Cardiac muscle cell (in vitro differentiated cells and primary cell): ENCODE results near the gene MELTF. TPM values are rescaled to one million over a fixed set of nuclear protein-coding genes. Genes with fewer than 3 reads are reported as not detected.

ENCODE experiments used
- DNase-seq, 2 donors: peaks; one replicate each; pipeline versions ENCODE4 v3.0.0 to v3.0.0-alpha.2; 2010 to 2017; ENCODE audit warnings: low read depth in 1 of 2, low spot score in 1 of 2
- H3K27ac ChIP-seq: fragments of 200-600 bp; sonication (generic); 2 replicates; pipeline ENCODE4 v1.5.1; 2016
- H3K27me3 ChIP-seq: fragments of 200-600 bp; sonication (generic); 2 replicates; pipeline ENCODE4 v1.6.0; 2016; ENCODE audit warnings: control low read depth
- H3K36me3 ChIP-seq: fragments of 200-600 bp; sonication (generic); 2 replicates; pipeline ENCODE4 v1.5.1; 2016; ENCODE audit warnings: control low read depth
- H3K4me1 ChIP-seq: fragments of 200-600 bp; sonication (generic); 2 replicates; pipeline ENCODE4 v1.8.1; 2017; ENCODE audit warnings: low read depth, mild to moderate bottlenecking, mixed run types
- H3K4me3 ChIP-seq: fragments of 200-600 bp; sonication (generic); 2 replicates; pipeline ENCODE4 v1.5.1; 2016; ENCODE audit warnings: mild to moderate bottlenecking
- H3K9me3 ChIP-seq: fragments of 200-600 bp; sonication (generic); 2 replicates; pipeline ENCODE4 v1.5.1; 2017; ENCODE audit warnings: low read depth, mild to moderate bottlenecking, control low read depth
- CTCF ChIP-seq: IDR thresholded peaks from 2 replicates; pipeline ENCODE4 v1.5.1; 2012; ENCODE audit warnings: low read depth, mild to moderate bottlenecking, low read length
- polyA plus RNA-seq: library from polyadenylated mRNA; unstranded; fragments of >200 nt; fragmentation: Nextera tagmentation; extraction: Ambion mirVana; gene quantifications from 2 replicates; pipeline ENCODE4 v1.2.1, GENCODE V29; 2016
- total RNA-seq: library from RNA; depleted of rRNA; stranded (reverse); fragments of >200 nt; gene quantifications from 2 replicates; pipeline ENCODE4 v1.2.3, GENCODE V29; 2016

The MELTF gene
- total and polyA plus RNA-seq, 2 experiments from 2014 or later: 12.0 to 17.8 TPM

GRCh38 chr3:196965112-196965803 lies 64.4 kb downstream of the MELTF start:
- no peak for DNase-seq
- Histone ChIP-seq H3K4me1 (no peaks in the 10 kb centered on the region), H3K9me3 (no peaks in the 10 kb centered on the region), H3K36me3 (no peaks in the 10 kb centered on the region), H3K27ac (no peak overlapping the region), H3K4me3 (no peak overlapping the region), H3K27me3 (peaks cover 98% of the 10 kb centered on the region)
- TF ChIP-seq CTCF: no peak

GRCh38 chr3:196963631-196963953 lies 66.0 kb downstream of the MELTF start:
- no peak for DNase-seq
- Histone ChIP-seq H3K27ac (no peak overlapping the region), H3K27me3 (peaks cover 98% of the 10 kb centered on the region), H3K36me3 (no peaks in the 10 kb centered on the region), H3K9me3 (no peaks in the 10 kb centered on the region), H3K4me3 (no peak overlapping the region), H3K4me1 (no peaks in the 10 kb centered on the region)
- no peak for TF ChIP-seq CTCF

GRCh38 chr3:196962930-196963630 lies 66.5 kb downstream of the MELTF start:
- Histone ChIP-seq H3K9me3 (no peaks in the 10 kb centered on the region), H3K4me3 (no peak overlapping the region)
- DNase-seq: no peak

GRCh38 chr3:196962108-196962929 lies 67.3 kb downstream of the MELTF start:
- Histone ChIP-seq H3K4me1 (no peaks in the 10 kb centered on the region), H3K27ac (no peak overlapping the region), H3K9me3 (no peaks in the 10 kb centered on the region), H3K27me3 (peaks cover 85% of the 10 kb centered on the region), H3K4me3 (no peak overlapping the region), H3K36me3 (no peaks in the 10 kb centered on the region)
- no peak for TF ChIP-seq CTCF
- no peak for DNase-seq

More at GRCh38 chr3:196962930-196963630, 66.5 kb downstream of the MELTF start:
- no peak for TF ChIP-seq CTCF
- H3K27ac ChIP-seq: no peak overlapping the region
- H3K4me1 ChIP-seq: no peaks in the 10 kb centered on the region
- no peaks in the 10 kb centered on the region for H3K36me3 ChIP-seq
- H3K27me3 ChIP-seq: peaks cover 92% of the 10 kb centered on the region

GRCh38 chr3:196954832-196955231 lies 74.8 kb downstream of the MELTF start:
- Histone ChIP-seq H3K27ac (no peak overlapping the region), H3K9me3 (no peaks in the 10 kb centered on the region), H3K27me3 (peaks cover 24% of the 10 kb centered on the region), H3K4me3 (no peak overlapping the region), H3K36me3 (no peaks in the 10 kb centered on the region), H3K4me1 (no peaks in the 10 kb centered on the region)
- no peak for TF ChIP-seq CTCF
- no peak for DNase-seq

Other genes with a start within 250 kb of the MELTF start
- 30.5 and 34.1 TPM in 2 replicates for gene SENP5, start 161.9 kb downstream of the MELTF start, total RNA-seq
- 8.1 and 11.1 TPM in 2 replicates for gene SENP5, start 161.9 kb downstream of the MELTF start, polyA plus RNA-seq
- 51.8 and 52.9 TPM in 2 replicates for gene NCBP2, start 87.3 kb downstream of the MELTF start, total RNA-seq
- gene NCBP2, start 87.3 kb downstream of the MELTF start, polyA plus RNA-seq: 98.9 and 106 TPM in 2 replicates
- 4.2 and 8.1 TPM in 2 replicates for gene PIGZ, start 61.0 kb downstream of the MELTF start, total RNA-seq
- gene PIGZ, start 61.0 kb downstream of the MELTF start, polyA plus RNA-seq: 4.1 and 6.8 TPM in 2 replicates